H9 (cell line): ENCODE results near the gene UNC5C. TPM values are rescaled to one million over a fixed set of nuclear protein-coding genes. Genes with fewer than 3 reads are reported as not detected.

ENCODE experiments used
- DNase-seq: peaks from one replicate; pipeline ENCODE4 v3.0.0-alpha.2; 2017
- H2AFZ ChIP-seq: one replicate; pipeline ENCODE4 v1.6.1; 2013; ENCODE audit warnings: mild to moderate bottlenecking, low read length, control low read depth, moderate library complexity
- H2AK5ac ChIP-seq: 2 replicates; pipeline ENCODE4 v1.6.1; 2013; ENCODE audit warnings: low read length, control low read depth, mixed read lengths; ENCODE audit not compliant: insufficient read length
- H2BK120ac ChIP-seq: one replicate; pipeline ENCODE4 v1.6.1; 2013; ENCODE audit warnings: low read depth, mild to moderate bottlenecking, low read length, control low read depth, inconsistent platforms; ENCODE audit not compliant: poor library complexity, severe bottlenecking
- H2BK12ac ChIP-seq: 2 replicates; pipeline ENCODE4 v1.6.1; 2013; ENCODE audit warnings: low read length, control low read depth, mixed read lengths, low read depth; ENCODE audit not compliant: insufficient read length
- H2BK15ac ChIP-seq: 2 replicates; pipeline ENCODE4 v1.6.1; 2013; ENCODE audit warnings: low read depth, low read length, control low read depth
- H2BK20ac ChIP-seq: one replicate; pipeline ENCODE4 v1.6.1; 2013; ENCODE audit warnings: low read depth, mild to moderate bottlenecking, low read length, control low read depth, inconsistent platforms; ENCODE audit not compliant: poor library complexity, severe bottlenecking
- H2BK5ac ChIP-seq: 2 replicates; pipeline ENCODE4 v1.6.1; 2013; ENCODE audit warnings: low read length, control low read depth, mixed read lengths; ENCODE audit not compliant: insufficient read length
- H3K14ac ChIP-seq: 2 replicates; pipeline ENCODE4 v1.6.1; 2013; ENCODE audit warnings: low read length, control low read depth; ENCODE audit not compliant: insufficient read depth
- H3K18ac ChIP-seq: 2 replicates; pipeline ENCODE4 v1.6.1; 2013; ENCODE audit warnings: low read depth, mild to moderate bottlenecking, mixed read lengths, low read length, control low read depth; ENCODE audit not compliant: insufficient read length
- H3K23ac ChIP-seq: 2 replicates; pipeline ENCODE4 v1.6.1; 2013; ENCODE audit warnings: low read length, control low read depth, mixed read lengths, low read depth; ENCODE audit not compliant: insufficient read length
- H3K23me2 ChIP-seq: 2 replicates; pipeline ENCODE4 v1.6.1; 2013; ENCODE audit warnings: low read depth, mild to moderate bottlenecking, mixed read lengths, low read length, control low read depth; ENCODE audit not compliant: insufficient read length, poor library complexity, severe bottlenecking
- H3K27ac ChIP-seq: 2 replicates; pipeline ENCODE4 v1.5.1; 2013; ENCODE audit warnings: low read length, control low read depth, mixed read lengths, low read depth; ENCODE audit not compliant: insufficient read length
- H3K27me3 ChIP-seq: 2 replicates; pipeline ENCODE4 v1.6.1; 2013; ENCODE audit warnings: low read length, control low read depth, inconsistent platforms; ENCODE audit not compliant: insufficient read depth
- H3K4ac ChIP-seq: 2 replicates; pipeline ENCODE4 v1.6.1; 2013; ENCODE audit warnings: low read depth, mild to moderate bottlenecking, control low read depth, inconsistent platforms, low read length, moderate library complexity
- H3K4me1 ChIP-seq: 2 replicates; pipeline ENCODE4 v1.6.1; 2013; ENCODE audit warnings: low read length, control low read depth, inconsistent platforms; ENCODE audit not compliant: insufficient read depth
- H3K4me2 ChIP-seq: 2 replicates; pipeline ENCODE4 v1.6.1; 2013; ENCODE audit warnings: low read length, control low read depth, mixed read lengths; ENCODE audit not compliant: insufficient read length, insufficient read depth
- H3K56ac ChIP-seq: 2 replicates; pipeline ENCODE4 v1.6.1; 2013; ENCODE audit warnings: low read depth, mild to moderate bottlenecking, mixed read lengths, low read length, control low read depth; ENCODE audit not compliant: insufficient read length
- H3K79me1 ChIP-seq: 2 replicates; pipeline ENCODE4 v1.6.1; 2013; ENCODE audit warnings: low read depth, mild to moderate bottlenecking, moderate library complexity, low read length, control low read depth, inconsistent platforms; ENCODE audit not compliant: insufficient read depth, poor library complexity, severe bottlenecking
- H3K79me2 ChIP-seq: 2 replicates; pipeline ENCODE4 v1.6.1; 2013; ENCODE audit warnings: low read length, control low read depth, inconsistent platforms; ENCODE audit not compliant: insufficient read depth
- H3K9ac ChIP-seq: 2 replicates; pipeline ENCODE4 v1.6.1; 2013; ENCODE audit warnings: low read length, control low read depth, mixed read lengths; ENCODE audit not compliant: insufficient read length; ENCODE audit errors: extremely low read depth
- H3K9me3 ChIP-seq: one replicate; pipeline ENCODE4 v1.6.1; 2013; ENCODE audit warnings: low read depth, low read length, inconsistent platforms; ENCODE audit not compliant: control insufficient read depth
- H3T11ph ChIP-seq: one replicate; pipeline ENCODE4 v1.6.1; 2013; ENCODE audit warnings: mild to moderate bottlenecking, low read length, control low read depth, inconsistent platforms
- H4K20me1 ChIP-seq: one replicate; pipeline ENCODE4 v1.6.1; 2013; ENCODE audit not compliant: control insufficient read depth, insufficient read length, insufficient read depth
- H4K5ac ChIP-seq: 2 replicates; pipeline ENCODE4 v1.6.1; 2013; ENCODE audit warnings: low read depth, mild to moderate bottlenecking, mixed read lengths, low read length, control low read depth; ENCODE audit not compliant: insufficient read length
- H4K8ac ChIP-seq: replicated peaks from 2 replicates; pipeline ENCODE4 v1.6.1; 2013; ENCODE audit warnings: low read length, control low read depth, mixed read lengths, low read depth; ENCODE audit not compliant: insufficient read length
- H4K91ac ChIP-seq: 2 replicates; pipeline ENCODE4 v1.6.1; 2013; ENCODE audit warnings: low read depth, mild to moderate bottlenecking, moderate library complexity, mixed read lengths, low read length, control low read depth; ENCODE audit not compliant: insufficient read length
- H3K27ac Mint-ChIP-seq, 3 experiments: 2 replicates in 2 of 3; 3 replicates in 1 of 3; pipeline ENCODE4 v1.8.0; 2020 to 2021; ENCODE audit warnings: mixed read lengths in 3 of 3, mild to moderate bottlenecking in 1 of 3, moderate library complexity in 1 of 3
- H3K27me3 Mint-ChIP-seq: 2 replicates; pipeline ENCODE4 v1.8.0; 2021; ENCODE audit warnings: low read depth, mild to moderate bottlenecking, moderate library complexity, mixed read lengths
- H3K36me3 Mint-ChIP-seq, 3 experiments: 2 replicates in 2 of 3; 3 replicates in 1 of 3; pipeline ENCODE4 v1.8.0; 2020 to 2021; ENCODE audit warnings: low read depth in 3 of 3, mixed read lengths in 3 of 3; ENCODE audit not compliant: insufficient read depth in 1 of 3
- H3K4me1 Mint-ChIP-seq, 2 experiments: 2 replicates each; pipeline ENCODE4 v1.8.0; 2020; ENCODE audit warnings: mixed read lengths in 2 of 2
- H3K4me3 Mint-ChIP-seq, 2 experiments: 2 replicates in 1 of 2; 3 replicates in 1 of 2; pipeline ENCODE4 v1.8.0; 2020 to 2021; ENCODE audit warnings: mild to moderate bottlenecking in 2 of 2, mixed read lengths in 2 of 2, moderate library complexity in 1 of 2
- H3K9me3 Mint-ChIP-seq, 2 experiments: 2 replicates in 1 of 2; 3 replicates in 1 of 2; pipeline ENCODE4 v1.8.0; 2020; ENCODE audit warnings: mild to moderate bottlenecking in 2 of 2, mixed read lengths in 2 of 2, moderate library complexity in 1 of 2
- WGBS: extraction: QIAGEN DNeasy Blood & Tissue Kit; methylation state at CpG from one replicate; pipeline ENCODE4 v1.1.7; 2013; ENCODE audit warnings: missing lambda C conversion rate, low lambda C conversion rate, mixed read lengths; ENCODE audit not compliant: insufficient read length; ENCODE audit errors: extremely low coverage; 5-methylcytosine and 5-hydroxymethylcytosine counted together
- total RNA-seq: library from RNA; stranded (reverse); gene quantifications from 2 replicates; pipeline ENCODE4 v1.2.1, GENCODE V29; 2021
- TF ChIP-seq, protein P1 (sequence below): fragments of 200-600 bp; sonication (generic); conservative IDR thresholded peaks from 3 replicates; pipeline ENCODE4 v1.8.0; 2021; ENCODE audit warnings: antibody characterized with exemption, mild to moderate bottlenecking

Gene UNC5C
- total RNA-seq, 1 experiment from 2014 or later, result not detected

DNA sequence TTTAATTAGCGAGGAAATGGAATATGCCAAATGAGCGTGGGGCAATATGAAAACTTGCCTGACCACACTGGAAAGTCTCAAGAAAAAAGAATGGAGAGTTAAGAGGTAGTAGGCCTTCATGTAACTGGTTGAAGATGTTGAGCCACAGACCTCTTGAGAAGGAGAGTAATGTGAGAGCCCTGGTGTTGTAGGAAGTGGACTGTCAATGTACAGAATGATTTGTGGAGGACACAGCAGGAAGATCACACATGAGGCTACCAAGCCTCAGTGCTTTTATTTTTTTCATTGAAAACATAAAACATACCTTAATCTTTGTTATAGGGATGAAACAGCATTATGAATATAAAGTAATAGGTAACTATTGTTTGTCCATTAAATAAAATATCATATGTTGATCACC lies 331.6 kb downstream of the UNC5C start:
- no peak overlapping the region for H2AK5ac ChIP-seq
- H3K79me1 ChIP-seq, result no peaks in the 10 kb centered on the region
- WGBS, result no CpG with 5 or more reads among the region's 2 CpGs
- no peak overlapping the region for H3K14ac ChIP-seq
- H4K8ac ChIP-seq, result no peak overlapping the region
- H2BK15ac ChIP-seq, result no peak overlapping the region
- H2BK20ac ChIP-seq, result no peak overlapping the region
- no peak overlapping the region for H3K4me2 ChIP-seq
- H3K4ac ChIP-seq, result no peak overlapping the region
- H3K18ac ChIP-seq, result no peak overlapping the region
- H3K27ac ChIP-seq, result no peak overlapping the region
- H3K56ac ChIP-seq, result no peak overlapping the region
- H3K23me2 ChIP-seq, result no peaks in the 10 kb centered on the region
- no peak overlapping the region for H2BK5ac ChIP-seq
- Mint-ChIP-seq H3K27ac (no peak overlapping the region), H3K4me3 (no peak overlapping the region), H3K4me1 (peaks cover 0 to 3% of the 10 kb centered on the region in 2 experiments; a peak in 1 of 4 replicates), H3K9me3 (no peaks in the 10 kb centered on the region), H3K27me3 (no peaks in the 10 kb centered on the region; the same call in 1 of the 2 replicates), H3K36me3 (no peaks in the 10 kb centered on the region)
- H3T11ph ChIP-seq, result no peak overlapping the region
- DNase-seq, result no peak
- TF ChIP-seq, protein P1, sequence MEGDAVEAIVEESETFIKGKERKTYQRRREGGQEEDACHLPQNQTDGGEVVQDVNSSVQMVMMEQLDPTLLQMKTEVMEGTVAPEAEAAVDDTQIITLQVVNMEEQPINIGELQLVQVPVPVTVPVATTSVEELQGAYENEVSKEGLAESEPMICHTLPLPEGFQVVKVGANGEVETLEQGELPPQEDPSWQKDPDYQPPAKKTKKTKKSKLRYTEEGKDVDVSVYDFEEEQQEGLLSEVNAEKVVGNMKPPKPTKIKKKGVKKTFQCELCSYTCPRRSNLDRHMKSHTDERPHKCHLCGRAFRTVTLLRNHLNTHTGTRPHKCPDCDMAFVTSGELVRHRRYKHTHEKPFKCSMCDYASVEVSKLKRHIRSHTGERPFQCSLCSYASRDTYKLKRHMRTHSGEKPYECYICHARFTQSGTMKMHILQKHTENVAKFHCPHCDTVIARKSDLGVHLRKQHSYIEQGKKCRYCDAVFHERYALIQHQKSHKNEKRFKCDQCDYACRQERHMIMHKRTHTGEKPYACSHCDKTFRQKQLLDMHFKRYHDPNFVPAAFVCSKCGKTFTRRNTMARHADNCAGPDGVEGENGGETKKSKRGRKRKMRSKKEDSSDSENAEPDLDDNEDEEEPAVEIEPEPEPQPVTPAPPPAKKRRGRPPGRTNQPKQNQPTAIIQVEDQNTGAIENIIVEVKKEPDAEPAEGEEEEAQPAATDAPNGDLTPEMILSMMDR, result no peak
- H2BK12ac ChIP-seq, result no peak overlapping the region
- H3K9ac ChIP-seq, result no peak overlapping the region
- no peak overlapping the region for H2AFZ ChIP-seq
- no peak overlapping the region for H3K23ac ChIP-seq
- no peaks in the 10 kb centered on the region for H3K4me1 ChIP-seq
- no peak overlapping the region for H2BK120ac ChIP-seq
- no peak overlapping the region for H4K91ac ChIP-seq
- H3K79me2 ChIP-seq, result no peaks in the 10 kb centered on the region
- no peaks in the 10 kb centered on the region for H3K27me3 ChIP-seq
- H3K9me3 ChIP-seq, result no peaks in the 10 kb centered on the region
- H4K5ac ChIP-seq, result no peak overlapping the region
- H4K20me1 ChIP-seq, result no peaks in the 10 kb centered on the region
